ENCODE data around the gene RBM7. TPM values are rescaled to one million over a fixed set of nuclear protein-coding genes. Genes with fewer than 3 reads are reported as not detected.

The RBM7 gene
- total RNA-seq, 1 donor = 98.5 TPM

GRCh38 chr11:114426280-114426679 lies 25.8 kb downstream of the RBM7 start:
- no peak overlapping the region for H3K4me3 ChIP-seq (ENCODE audit: low read length)
- no peaks in the 10 kb centered on the region for H3K27me3 ChIP-seq (ENCODE audit: insufficient read depth, low read length)
- no peaks in the 10 kb centered on the region for H3K4me1 ChIP-seq (ENCODE audit: insufficient read depth, low read length)
- H3K9me3 ChIP-seq (ENCODE audit: low read depth, low read length) = no peaks in the 10 kb centered on the region

- no peaks in the 10 kb centered on the region for H3K4me1 ChIP-seq (ENCODE audit: insufficient read depth, low read length)
- no peak overlapping the region for H3K4me3 ChIP-seq (ENCODE audit: low read length)
- H3K9me3 ChIP-seq (ENCODE audit: low read depth, low read length) = no peaks in the 10 kb centered on the region
- H3K27me3 ChIP-seq (ENCODE audit: insufficient read depth, low read length) = no peaks in the 10 kb centered on the region
Observed at GRCh38 chr11:114430290-114430689, 29.8 kb downstream of the RBM7 start.

GRCh38 chr11:114432893-114433292 lies 32.4 kb downstream of the RBM7 start:
- no peaks in the 10 kb centered on the region for H3K4me1 ChIP-seq (ENCODE audit: insufficient read depth, low read length)
- no peak overlapping the region for H3K4me3 ChIP-seq (ENCODE audit: low read length)
- no peaks in the 10 kb centered on the region for H3K27me3 ChIP-seq (ENCODE audit: insufficient read depth, low read length)
- H3K9me3 ChIP-seq (ENCODE audit: low read depth, low read length) = no peaks in the 10 kb centered on the region

- H3K27me3 ChIP-seq (ENCODE audit: insufficient read depth, low read length) = no peaks in the 10 kb centered on the region
- peaks cover under 1% of the 10 kb centered on the region for H3K4me1 ChIP-seq (ENCODE audit: insufficient read depth, low read length)
- H3K4me3 ChIP-seq (ENCODE audit: low read length) = no peak overlapping the region
- no peaks in the 10 kb centered on the region for H3K9me3 ChIP-seq (ENCODE audit: low read depth, low read length)
Observed at GRCh38 chr11:114433376-114433775, 32.9 kb downstream of the RBM7 start.

- Histone ChIP-seq H3K27me3 (ENCODE audit: insufficient read depth, low read length) (no peaks in the 10 kb centered on the region), H3K9me3 (ENCODE audit: low read depth, low read length) (no peaks in the 10 kb centered on the region)
Observed at GRCh38 chr11:114438303-114438702, 37.8 kb downstream of the RBM7 start.

GRCh38 chr11:114439229-114440120 lies 39.0 kb downstream of the RBM7 start, which contains the start of gene REXO2:
TSS of gene REXO2 (plus strand) at chr11:114439467. CDS start at chr11:114439529, 62 bp downstream.
- Histone ChIP-seq H3K4me1 (ENCODE audit: insufficient read depth, low read length) (peaks cover 14% of the 10 kb centered on the region), H3K4me3 (ENCODE audit: low read length) (peak within 1 kb of the TSS; percentile 66), H3K27me3 (ENCODE audit: insufficient read depth, low read length) (no peaks in the 10 kb centered on the region), H3K9me3 (ENCODE audit: low read depth, low read length) (no peaks in the 10 kb centered on the region)

More at GRCh38 chr11:114438303-114438702, 37.8 kb downstream of the RBM7 start:
- Histone ChIP-seq H3K4me1 (ENCODE audit: insufficient read depth, low read length) (peaks cover 14% of the 10 kb centered on the region), H3K4me3 (ENCODE audit: low read length) (no peak overlapping the region)

GRCh38 chr11:114440121-114440860 lies 39.8 kb downstream of the RBM7 start:
- no peaks in the 10 kb centered on the region for H3K27me3 ChIP-seq (ENCODE audit: insufficient read depth, low read length)
- H3K4me1 ChIP-seq (ENCODE audit: insufficient read depth, low read length) = peaks cover 14% of the 10 kb centered on the region
- H3K9me3 ChIP-seq (ENCODE audit: low read depth, low read length) = no peaks in the 10 kb centered on the region
- H3K4me3 ChIP-seq (ENCODE audit: low read length) = peak overlapping the region; percentile 66

- H3K9me3 ChIP-seq (ENCODE audit: low read depth, low read length) = no peaks in the 10 kb centered on the region
- no peak overlapping the region for H3K4me3 ChIP-seq (ENCODE audit: low read length)
- H3K27me3 ChIP-seq (ENCODE audit: insufficient read depth, low read length) = no peaks in the 10 kb centered on the region
- H3K4me1 ChIP-seq (ENCODE audit: insufficient read depth, low read length) = peaks cover 14% of the 10 kb centered on the region
Observed at GRCh38 chr11:114440971-114441763, 40.7 kb downstream of the RBM7 start.

GRCh38 chr11:114441921-114442320 lies 41.5 kb downstream of the RBM7 start:
- no peak overlapping the region for H3K4me3 ChIP-seq (ENCODE audit: low read length)
- H3K9me3 ChIP-seq (ENCODE audit: low read depth, low read length) = no peaks in the 10 kb centered on the region
- peaks cover 14% of the 10 kb centered on the region for H3K4me1 ChIP-seq (ENCODE audit: insufficient read depth, low read length)
- no peaks in the 10 kb centered on the region for H3K27me3 ChIP-seq (ENCODE audit: insufficient read depth, low read length)

GRCh38 chr11:114442536-114442935 lies 42.1 kb downstream of the RBM7 start:
- no peaks in the 10 kb centered on the region for H3K27me3 ChIP-seq (ENCODE audit: insufficient read depth, low read length)
- no peaks in the 10 kb centered on the region for H3K9me3 ChIP-seq (ENCODE audit: low read depth, low read length)
- H3K4me3 ChIP-seq (ENCODE audit: low read length) = no peak overlapping the region
- H3K4me1 ChIP-seq (ENCODE audit: insufficient read depth, low read length) = peaks cover 14% of the 10 kb centered on the region

- no peaks in the 10 kb centered on the region for H3K4me1 ChIP-seq (ENCODE audit: insufficient read depth, low read length)
- H3K27me3 ChIP-seq (ENCODE audit: insufficient read depth, low read length) = no peaks in the 10 kb centered on the region
- no peak overlapping the region for H3K4me3 ChIP-seq (ENCODE audit: low read length)
- no peaks in the 10 kb centered on the region for H3K9me3 ChIP-seq (ENCODE audit: low read depth, low read length)
Observed at GRCh38 chr11:114447444-114447843, 47.0 kb downstream of the RBM7 start.

GRCh38 chr11:114447892-114448291 lies 47.4 kb downstream of the RBM7 start:
- H3K9me3 ChIP-seq (ENCODE audit: low read depth, low read length) = no peaks in the 10 kb centered on the region
- H3K4me3 ChIP-seq (ENCODE audit: low read length) = no peak overlapping the region
- H3K27me3 ChIP-seq (ENCODE audit: insufficient read depth, low read length) = no peaks in the 10 kb centered on the region
- H3K4me1 ChIP-seq (ENCODE audit: insufficient read depth, low read length) = no peaks in the 10 kb centered on the region

GRCh38 chr11:114448749-114449482 lies 48.5 kb downstream of the RBM7 start:
- Histone ChIP-seq H3K4me3 (ENCODE audit: low read length) (no peak overlapping the region), H3K9me3 (ENCODE audit: low read depth, low read length) (no peaks in the 10 kb centered on the region), H3K27me3 (ENCODE audit: insufficient read depth, low read length) (no peaks in the 10 kb centered on the region), H3K4me1 (ENCODE audit: insufficient read depth, low read length) (no peaks in the 10 kb centered on the region)

- Histone ChIP-seq H3K27me3 (ENCODE audit: insufficient read depth, low read length) (no peaks in the 10 kb centered on the region), H3K4me1 (ENCODE audit: insufficient read depth, low read length) (no peaks in the 10 kb centered on the region), H3K9me3 (ENCODE audit: low read depth, low read length) (no peaks in the 10 kb centered on the region), H3K4me3 (ENCODE audit: low read length) (no peak overlapping the region)
Observed at GRCh38 chr11:114449845-114450244, 49.4 kb downstream of the RBM7 start.
